Renal cortex interstitium (tissue), 11 donors: ENCODE measurements around the gene PES1. TPM values are rescaled to one million over a fixed set of nuclear protein-coding genes. Genes with fewer than 3 reads are reported as not detected.

Experiments used
- DNase-seq, 11 donors: peaks; one replicate each; pipeline ENCODE4 v3.0.0-alpha.2; 2013; ENCODE audit warnings: low read depth in 9 of 11, low spot score in 4 of 11; ENCODE audit errors: extremely low read depth in 1 of 11
- polyA plus RNA-seq, 3 donors: library from polyadenylated mRNA; unstranded; fragments of 120-200 nt; gene quantifications; one replicate each; pipeline ENCODE4 v1.2.1, GENCODE V29; 2013; ENCODE audit not compliant: insufficient read length in 3 of 3

The PES1 gene
- polyA plus RNA-seq, 3 donors = 75.6 to 80.6 (median 77.4) TPM

DNA sequence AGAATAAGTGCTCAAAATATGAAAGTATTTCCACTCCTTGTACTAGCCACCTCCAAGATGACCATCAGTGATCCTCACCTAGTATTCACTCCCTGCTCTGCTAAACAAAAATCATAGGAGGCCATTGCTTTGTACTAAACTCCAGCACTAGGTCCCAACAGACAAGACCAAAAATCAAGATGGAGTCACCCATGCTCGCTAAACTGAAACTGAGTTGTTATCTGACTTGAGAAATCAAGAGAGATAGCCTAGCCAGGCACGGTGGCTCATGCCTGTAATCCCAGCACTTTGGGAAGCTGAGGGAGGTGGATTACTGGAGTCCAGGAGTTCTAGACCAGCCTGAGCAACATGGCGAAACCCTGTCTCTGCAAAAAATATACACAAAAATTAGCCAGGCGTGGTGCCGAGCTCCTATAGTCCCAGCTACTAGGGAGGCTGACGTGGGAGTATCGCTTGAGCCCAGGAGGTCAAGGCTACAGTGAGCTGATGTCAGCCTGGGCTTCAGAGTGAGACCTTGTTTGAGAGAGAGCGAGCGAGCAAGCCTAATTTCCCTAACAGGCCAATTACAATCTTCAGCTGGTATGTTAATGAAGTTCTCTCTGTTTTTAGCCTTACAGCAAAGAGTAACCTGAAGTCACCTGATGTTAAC is 54.5 kb downstream of the PES1 start:
- DNase-seq = no peak

DNA sequence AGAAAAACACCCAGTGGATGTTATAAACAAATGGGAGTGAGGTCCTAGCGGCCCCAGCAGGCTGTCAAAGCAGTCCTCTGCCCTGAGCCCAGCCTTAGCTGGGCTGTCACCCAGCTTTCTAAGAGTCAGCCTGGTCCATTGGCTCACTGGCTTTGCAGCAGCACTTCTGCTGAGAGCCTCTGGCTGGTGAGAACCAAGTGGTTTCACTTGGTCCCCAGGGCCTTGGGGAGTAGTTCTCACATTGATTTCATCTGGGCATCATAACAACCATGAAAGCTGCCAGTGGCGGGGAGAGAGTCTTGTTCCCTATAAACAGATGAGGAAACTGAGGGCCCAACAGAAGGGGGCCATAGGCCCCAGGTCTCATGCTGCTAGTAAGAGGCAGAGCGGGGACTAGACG is 56.5 kb downstream of the PES1 start:
- DNase-seq = no peak

DNA sequence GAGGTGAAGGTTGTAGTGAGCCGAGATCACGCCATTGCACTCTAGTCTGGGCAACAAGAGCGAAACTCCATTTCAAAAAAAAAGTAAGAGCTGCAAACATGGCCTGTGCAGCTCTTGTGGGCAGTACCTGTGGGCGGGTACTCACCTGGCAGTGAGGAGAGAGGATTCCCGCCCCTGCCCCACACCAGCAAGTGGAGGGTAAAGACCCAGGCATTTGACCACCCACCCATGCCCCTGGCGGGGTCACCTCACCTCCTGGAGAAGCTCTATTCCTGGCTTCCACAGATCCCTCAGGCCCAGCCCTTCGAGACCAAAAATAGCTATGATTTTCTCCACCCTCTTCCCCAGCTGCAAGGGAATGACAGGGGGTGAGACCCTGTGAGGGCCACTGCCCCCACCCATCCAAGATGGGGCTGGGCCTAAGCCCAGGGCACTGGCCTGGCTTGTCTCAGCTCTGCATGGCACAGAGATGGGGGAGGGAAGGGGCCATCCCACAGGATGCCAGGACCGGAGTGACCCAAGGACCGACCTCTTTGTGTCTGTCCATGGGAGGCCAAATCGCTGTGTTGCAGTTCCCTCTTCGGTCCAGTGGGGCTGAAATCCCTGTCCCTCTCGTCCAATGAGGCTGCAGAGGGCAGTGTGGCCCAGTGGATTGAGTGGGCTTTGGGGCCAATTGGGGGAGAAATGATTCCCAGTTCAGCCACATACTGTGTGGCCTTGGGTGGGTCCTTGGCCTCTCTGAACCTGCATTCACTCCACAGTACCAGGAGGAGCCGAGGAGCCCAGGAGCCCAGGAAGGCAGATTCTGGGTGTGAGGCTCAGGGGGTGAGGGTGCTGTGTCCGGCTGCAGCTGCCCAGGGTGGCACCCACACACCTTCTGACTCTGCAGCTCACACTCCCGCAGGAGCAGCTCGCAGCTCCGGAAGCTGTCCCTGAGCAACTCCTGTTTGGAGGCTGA is 59.8 kb downstream of the PES1 start:
- DNase-seq = no peak

DNA sequence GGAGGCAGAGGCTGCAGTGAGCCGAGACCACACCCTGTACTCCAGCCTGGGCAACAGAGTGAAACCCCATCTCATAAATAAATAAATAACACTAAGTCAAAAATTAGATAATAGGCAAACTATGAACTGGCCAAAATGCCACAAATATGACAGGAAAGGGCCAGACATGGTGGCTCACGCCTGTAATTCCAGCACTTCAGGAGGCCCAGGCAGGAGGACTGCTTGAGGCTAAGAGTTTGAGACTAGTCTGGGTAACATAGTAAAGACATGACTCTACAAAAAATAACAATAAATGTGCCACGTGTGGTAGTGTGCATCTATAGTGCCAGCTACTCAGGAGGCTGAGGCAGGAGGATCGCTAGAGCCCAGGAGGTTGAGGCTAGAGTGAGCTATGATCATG is 65.1 kb downstream of the PES1 start:
- no peak for DNase-seq

Other genes with a start within 250 kb of the PES1 start
- 100 to 1,000 TPM; 137 to 159 (median 156) TPM for gene SF3A1, start 235.0 kb downstream of the PES1 start, polyA plus RNA-seq
- 10 to 100 TPM in 1 of 3 donors, 1 to 10 TPM in 2; 5.6 to 10.1 (median 6.9) TPM for gene CCDC157, start 234.9 kb downstream of the PES1 start, polyA plus RNA-seq
- 10 to 100 TPM; 16.8 to 24.8 (median 23.7) TPM for gene RNF215, start 204.5 kb downstream of the PES1 start, polyA plus RNA-seq
- gene SEC14L2, start 194.9 kb downstream of the PES1 start, polyA plus RNA-seq = 10 to 100 TPM in 1 of 3 donors, 1 to 10 TPM in 2; 4.9 to 10.3 (median 6.2) TPM
- gene MTFP1, start 166.1 kb downstream of the PES1 start, polyA plus RNA-seq = 10 to 100 TPM in 2 of 3 donors, 1 to 10 TPM in 1; 9.9 to 15.1 (median 14.8) TPM
- gene SEC14L3, start 119.9 kb downstream of the PES1 start, polyA plus RNA-seq = under 1 TPM in 1 of 3 donors, not detected in 2; 0.04 TPM
- 1 to 10 TPM in 1 of 3 donors, under 1 TPM in 2; 0.70 to 1.1 (median 0.70) TPM for gene SEC14L4, start 86.2 kb downstream of the PES1 start, polyA plus RNA-seq
- 10 to 100 TPM in 1 of 3 donors, 1 to 10 TPM in 2; 9.0 to 14.5 (median 9.0) TPM for gene SEC14L6, start 45.2 kb downstream of the PES1 start, polyA plus RNA-seq
- gene GAL3ST1, start 17.2 kb downstream of the PES1 start, polyA plus RNA-seq = 10 to 100 TPM; 21.8 to 33.0 (median 32.0) TPM
- 10 to 100 TPM; 56.6 to 64.8 (median 56.7) TPM for gene TCN2, start 15.3 kb upstream of the PES1 start, polyA plus RNA-seq
- 1 to 10 TPM; 1.8 to 2.0 (median 2.0) TPM for gene SLC35E4, start 43.9 kb upstream of the PES1 start, polyA plus RNA-seq
- gene DUSP18, start 76.0 kb upstream of the PES1 start, polyA plus RNA-seq = 1 to 10 TPM; 6.9 to 9.6 (median 7.8) TPM
- 1 to 10 TPM; 5.5 to 7.4 (median 5.6) TPM for gene OSBP2, start 103.0 kb upstream of the PES1 start, polyA plus RNA-seq